Measurements from ENCODE around the gene INTS1. TPM values are rescaled to one million over a fixed set of nuclear protein-coding genes. Genes with fewer than 3 reads are reported as not detected.

Gene INTS1
- total and polyA plus RNA-seq, 2 donors (not counting 1 experiment from before 2014, with no cell fraction given), result 128 to 160 TPM

DNA sequence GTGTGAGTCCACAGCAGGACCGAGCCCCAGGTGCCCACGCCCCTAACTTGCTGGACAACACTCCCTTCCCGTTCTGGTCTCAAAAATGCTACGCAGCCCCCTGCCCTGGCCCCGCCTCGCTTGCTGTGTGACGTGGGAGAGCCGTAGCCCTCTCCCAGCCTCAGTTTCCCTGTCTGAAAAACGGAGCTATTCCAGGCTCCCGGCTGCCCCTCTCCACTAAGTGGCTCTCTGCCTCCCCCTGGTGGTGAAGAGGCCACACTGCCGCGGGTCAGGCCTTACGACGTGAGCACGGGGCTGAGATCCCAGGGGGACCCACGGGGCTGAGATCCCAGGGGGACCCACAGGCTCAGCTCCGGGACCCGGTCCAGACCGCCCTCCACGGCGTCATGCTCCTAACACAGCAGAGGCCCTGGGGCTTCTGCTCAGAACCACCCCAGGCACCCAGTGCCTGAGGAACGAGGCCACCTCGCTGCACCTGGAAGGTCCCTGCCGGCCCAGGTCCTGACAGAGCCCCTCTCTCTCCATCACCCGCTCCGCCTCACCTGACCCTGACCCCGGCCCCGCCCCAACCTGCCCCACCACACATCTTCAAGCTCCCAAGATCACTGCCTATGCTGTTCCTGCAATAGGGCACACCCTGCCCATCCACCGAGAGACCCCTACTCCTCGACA lies 71.6 kb downstream of the INTS1 start:
- peak overlapping the region; percentile 28 for H3K4me2 ChIP-seq (replicated peaks; ENCODE audit: low read depth, low read length, poor library complexity, severe bottlenecking)
- intact Hi-C loops (cut with micrococcal nuclease), result loop anchor here (1.0 to 5.0 kb wide), 2 partner anchors 42 to 240 kb away; no protein-coding TSS in a partner anchor
- Mint-ChIP-seq H3K4me1 (peaks cover 4% of the 10 kb centered on the region), H3K27ac (no peak overlapping the region), H3K4me3 (no peak overlapping the region), H3K27me3 (peaks cover 12% of the 10 kb centered on the region), H3K9me3 (ENCODE audit: insufficient read depth) (no peaks in the 10 kb centered on the region)
- peaks cover 0 to 19% (median 3%) of the 10 kb centered on the region in 4 experiments for H3K27me3 ChIP-seq (replicated peaks in 1 of 4; ENCODE audit: control extremely low read depth in 1 of 4, control insufficient read depth in 3 of 4, insufficient read depth in 4 of 4, low read length in 3 of 4)
- H3K4me1 ChIP-seq (ENCODE audit: control insufficient read depth in 2 of 2, insufficient read depth in 2 of 2, low read length in 2 of 2), result peaks cover 0 to 8% of the 10 kb centered on the region in 2 donors
- no peaks in the 10 kb centered on the region for H3K36me3 ChIP-seq (replicated peaks in 1 of 2; ENCODE audit: control extremely low read depth in 1 of 2, control insufficient read depth in 1 of 2, extremely low read depth in 1 of 2, insufficient read depth in 2 of 2, low read length in 1 of 2)
- H3K79me2 ChIP-seq (ENCODE audit: control insufficient read depth, insufficient read depth, low read length), result no peaks in the 10 kb centered on the region
- no peak overlapping the region for H3K4me3 ChIP-seq (ENCODE audit: control extremely low read depth in 1 of 5, extremely low read depth in 1 of 5, insufficient read depth in 1 of 5, low read depth in 2 of 5, low read length in 4 of 5)
- CTCF ChIA-PET, result interaction anchor here (0.8 to 1.5 kb wide), 3 partner anchors 37 to 1111 kb away, joined by 3 read pairs; no protein-coding TSS in a partner anchor
- H3K9me3 ChIP-seq (ENCODE audit: control extremely low read depth in 1 of 3, control insufficient read depth in 2 of 3, insufficient read depth in 1 of 3, low read length in 2 of 3), result peaks cover 0 to 5% (median 0%) of the 10 kb centered on the region in 3 donors
- no peak overlapping the region for H3K27ac ChIP-seq (ENCODE audit: low read length in 2 of 2)
- DNase-seq, result peak; percentile 82
- TF ChIP-seq, protein P1, sequence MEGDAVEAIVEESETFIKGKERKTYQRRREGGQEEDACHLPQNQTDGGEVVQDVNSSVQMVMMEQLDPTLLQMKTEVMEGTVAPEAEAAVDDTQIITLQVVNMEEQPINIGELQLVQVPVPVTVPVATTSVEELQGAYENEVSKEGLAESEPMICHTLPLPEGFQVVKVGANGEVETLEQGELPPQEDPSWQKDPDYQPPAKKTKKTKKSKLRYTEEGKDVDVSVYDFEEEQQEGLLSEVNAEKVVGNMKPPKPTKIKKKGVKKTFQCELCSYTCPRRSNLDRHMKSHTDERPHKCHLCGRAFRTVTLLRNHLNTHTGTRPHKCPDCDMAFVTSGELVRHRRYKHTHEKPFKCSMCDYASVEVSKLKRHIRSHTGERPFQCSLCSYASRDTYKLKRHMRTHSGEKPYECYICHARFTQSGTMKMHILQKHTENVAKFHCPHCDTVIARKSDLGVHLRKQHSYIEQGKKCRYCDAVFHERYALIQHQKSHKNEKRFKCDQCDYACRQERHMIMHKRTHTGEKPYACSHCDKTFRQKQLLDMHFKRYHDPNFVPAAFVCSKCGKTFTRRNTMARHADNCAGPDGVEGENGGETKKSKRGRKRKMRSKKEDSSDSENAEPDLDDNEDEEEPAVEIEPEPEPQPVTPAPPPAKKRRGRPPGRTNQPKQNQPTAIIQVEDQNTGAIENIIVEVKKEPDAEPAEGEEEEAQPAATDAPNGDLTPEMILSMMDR (IDR thresholded peaks at IDR 0.05), result peak; percentile 99
- TF ChIP-seq EZH2 (IDR thresholded peaks at IDR 0.05; ENCODE audit: borderline replicate concordance, insufficient read depth, low read depth, low read length, poor library complexity, severe bottlenecking), result no peak
- WGBS (ENCODE audit: insufficient coverage), result 23% methylated on average over 30 of the region's 30 CpGs
- POLR2A ChIA-PET, result no interaction called here
- peak overlapping the region; percentile 25 for H2AFZ ChIP-seq (ENCODE audit: insufficient read depth, low read depth, low read length, poor library complexity, severe bottlenecking)
- H3K9ac ChIP-seq (ENCODE audit: low read length), result no peak overlapping the region
- no peaks in the 10 kb centered on the region for H4K20me1 ChIP-seq (ENCODE audit: control insufficient read depth, insufficient read depth, low read length, poor library complexity, severe bottlenecking)
- peak; percentile 92 for ATAC-seq (ENCODE audit: low read depth)

Measured in B cell (primary cell).